GM19023 (cell line): ENCODE data around the gene IFT122.
"Not testable (repeated sequence)": the region's sequence is repeated elsewhere in the genome, so short reads cannot be mapped to it uniquely, and the experiment has no call there.

Experiments used
- ATAC-seq: cut with Tn5 transposase; IDR thresholded peaks from one replicate; pipeline ENCODE4 v1.9.1; 2021; ENCODE audit warnings: mild to moderate bottlenecking, moderate library complexity; ENCODE audit not compliant: unreplicated experiment

The IFT122 gene

DNA sequence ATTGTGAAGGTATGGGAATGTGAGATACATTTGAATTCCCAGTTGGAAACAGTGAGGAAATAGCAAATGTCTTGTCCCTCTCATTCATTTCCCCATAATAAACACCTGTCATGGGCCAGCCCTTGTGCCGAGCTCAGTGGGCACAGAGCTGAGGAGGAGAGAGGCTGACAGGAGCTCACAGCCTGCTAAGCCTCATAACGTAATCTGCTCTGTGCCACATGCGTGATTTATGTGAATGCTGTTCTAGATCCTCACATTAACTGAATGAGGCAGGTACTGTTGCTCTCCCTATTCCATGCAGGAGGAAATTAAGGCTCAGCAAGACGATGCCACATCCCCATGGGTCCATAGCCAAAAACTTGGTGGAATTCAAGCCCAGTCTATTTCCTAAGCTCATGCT, 53.2 kb downstream of the IFT122 start:
- no peak for ATAC-seq

GRCh38 chr3:129494499-129494898, 54.5 kb downstream of the IFT122 start:
- not testable (repeated sequence) for ATAC-seq

GRCh38 chr3:129495006-129495639, 55.1 kb downstream of the IFT122 start:
- not testable (repeated sequence) for ATAC-seq

DNA sequence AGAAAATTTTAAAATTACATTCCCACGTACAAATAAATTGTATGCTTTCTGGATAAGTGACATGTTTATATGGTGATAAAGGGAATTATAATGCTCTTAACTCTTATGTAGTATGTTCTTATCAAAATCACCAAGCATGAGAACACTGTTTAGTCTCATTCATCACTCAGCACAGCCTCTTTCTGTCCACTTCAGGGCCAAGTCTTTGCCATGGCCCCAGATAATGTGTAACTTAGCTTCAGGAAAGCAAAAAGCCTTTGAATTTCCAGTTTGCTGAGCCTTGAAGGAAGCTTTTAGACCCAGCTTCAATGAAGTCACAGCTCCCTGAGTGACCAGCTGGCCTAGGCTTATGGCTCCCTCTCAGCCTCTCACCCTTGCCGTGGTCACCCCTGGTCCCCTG, 57.9 kb downstream of the IFT122 start:
- ATAC-seq = not testable (repeated sequence)

GRCh38 chr3:129498603-129499488, 58.8 kb downstream of the IFT122 start:
- not testable (repeated sequence) for ATAC-seq

DNA sequence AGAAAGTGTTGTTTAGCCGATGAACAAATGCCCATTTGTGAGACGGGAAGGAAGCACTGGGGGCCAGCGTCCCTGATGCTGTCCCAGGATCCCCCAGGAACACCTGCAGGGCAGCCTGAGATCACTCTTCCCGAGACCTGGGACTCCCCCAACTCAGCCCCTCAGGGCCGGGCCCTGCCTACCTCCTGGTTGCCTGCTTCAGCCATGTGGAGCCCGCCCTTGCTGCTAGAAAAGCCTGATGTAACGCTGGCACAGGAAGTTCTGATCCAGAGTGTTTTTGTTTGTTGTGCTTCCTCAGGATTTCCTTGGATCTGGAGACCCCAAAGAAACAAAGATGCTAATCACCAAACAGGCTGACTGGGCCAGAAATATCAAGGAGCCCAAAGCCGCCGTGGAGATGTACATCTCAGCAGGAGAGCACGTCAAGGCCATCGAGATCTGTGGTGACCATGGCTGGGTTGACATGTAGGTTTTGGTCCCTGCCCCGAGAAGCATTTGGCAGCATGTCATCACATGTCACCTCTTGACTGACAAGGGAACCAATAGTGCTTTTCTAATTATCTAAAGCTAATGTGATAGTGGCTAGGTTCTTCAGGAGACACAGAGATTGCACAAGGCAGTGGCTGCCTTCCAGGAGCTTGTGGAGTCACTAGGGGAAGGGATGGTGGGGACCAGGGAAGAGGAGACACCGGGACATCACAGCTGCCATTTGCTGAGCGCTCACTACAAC, 59.7 kb downstream of the IFT122 start:
- ATAC-seq = not testable (repeated sequence)

DNA sequence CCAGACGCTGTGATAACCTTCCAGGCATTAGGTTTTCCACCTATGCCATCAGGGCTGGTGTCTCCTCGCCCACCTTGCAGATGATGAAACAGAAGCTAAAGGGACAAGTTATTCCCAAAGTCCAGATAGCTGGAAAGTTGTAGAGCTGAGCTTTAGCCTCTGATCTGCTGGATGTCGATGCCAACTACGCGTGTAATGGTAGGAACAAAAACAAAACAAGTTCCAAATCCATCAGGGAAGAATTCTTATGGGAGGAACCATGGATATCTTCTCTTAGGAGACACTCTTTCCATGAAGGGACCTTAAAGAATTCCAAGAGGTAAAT, 60.3 kb downstream of the IFT122 start:
- ATAC-seq = no peak

- ATAC-seq = no peak
These were observed 61.6 kb downstream of the IFT122 start for GRCh38 chr3:129501630-129502029.

DNA sequence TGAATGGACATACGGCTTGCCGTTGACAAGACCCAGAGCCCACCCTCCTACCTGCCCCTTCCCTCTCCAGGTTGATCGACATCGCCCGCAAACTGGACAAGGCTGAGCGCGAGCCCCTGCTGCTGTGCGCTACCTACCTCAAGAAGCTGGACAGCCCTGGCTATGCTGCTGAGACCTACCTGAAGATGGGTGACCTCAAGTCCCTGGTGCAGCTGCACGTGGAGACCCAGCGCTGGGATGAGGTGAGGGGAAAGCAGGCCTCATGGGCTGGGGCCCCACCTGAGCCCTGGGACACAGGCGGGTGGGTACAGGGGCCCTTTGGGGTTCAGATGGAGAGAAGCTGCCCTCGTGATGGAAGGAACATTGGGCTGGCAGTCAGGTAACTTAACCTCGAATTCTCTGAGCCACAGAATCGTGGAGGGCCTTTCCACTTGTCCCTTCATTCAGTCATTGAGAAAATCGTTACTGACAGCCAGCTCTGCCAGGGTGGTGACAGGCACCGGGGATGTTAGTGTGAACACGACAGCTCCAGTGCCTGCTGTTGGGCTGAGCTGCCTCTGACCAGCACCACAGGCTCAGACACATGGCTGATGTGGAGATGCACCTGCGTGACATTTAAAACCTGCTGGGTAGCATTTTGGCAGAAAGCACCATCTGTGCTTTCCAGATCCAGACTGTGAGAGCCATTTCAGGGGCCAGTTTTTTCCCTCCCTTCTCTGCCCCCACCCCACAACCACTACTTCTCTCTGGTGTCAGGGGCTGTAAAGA, 62.8 kb downstream of the IFT122 start:
- ATAC-seq = no peak

DNA sequence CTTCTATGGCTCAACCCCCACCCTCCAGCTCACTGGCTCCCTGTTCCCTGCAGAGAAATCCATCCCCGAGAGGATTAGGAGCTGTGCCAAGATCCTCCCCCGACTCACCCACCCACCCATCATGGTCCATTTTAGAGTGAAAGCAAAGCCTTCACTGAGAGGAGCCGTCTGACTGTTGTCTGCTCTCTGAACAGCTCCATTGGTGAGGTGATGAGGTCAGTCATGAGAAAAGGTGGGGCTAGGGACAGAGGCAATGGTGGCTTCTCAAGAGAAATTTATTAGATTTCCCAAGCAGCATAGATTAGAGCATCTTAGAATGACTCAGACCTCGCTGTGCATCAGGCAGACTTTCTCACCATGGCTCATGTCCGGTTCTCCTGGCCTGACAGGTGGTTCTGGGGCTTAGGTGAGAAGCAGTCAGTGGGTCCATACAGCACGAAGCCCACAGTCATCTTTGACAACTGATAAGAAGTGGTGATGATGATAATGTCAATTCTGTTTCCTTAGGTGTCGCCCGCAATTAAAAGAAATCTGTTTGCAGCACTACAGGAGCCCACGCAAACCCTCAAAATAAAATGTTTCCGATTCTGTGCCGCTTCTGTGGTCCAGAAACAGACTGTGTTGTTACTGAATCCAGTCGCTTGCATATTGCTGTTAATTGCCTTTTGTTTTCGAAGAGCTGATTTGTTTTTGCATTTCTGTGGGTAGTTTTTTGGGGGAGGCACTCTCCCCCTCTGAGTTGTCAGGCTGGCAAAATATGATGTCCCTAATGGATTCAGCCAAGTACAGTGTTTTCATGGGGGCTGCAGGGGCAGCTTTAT, 63.7 kb downstream of the IFT122 start:
- no peak for ATAC-seq

- no peak for ATAC-seq
These were observed 64.6 kb downstream of the IFT122 start for GRCh38 chr3:129504471-129505100.

GRCh38 chr3:129505341-129505740, 65.3 kb downstream of the IFT122 start:
- no peak for ATAC-seq

GRCh38 chr3:129506231-129506742, 66.3 kb downstream of the IFT122 start:
- no peak for ATAC-seq

- no peak for ATAC-seq
These were observed 67.3 kb downstream of the IFT122 start for GRCh38 chr3:129507181-129507831.

- no peak for ATAC-seq
These were observed 72.6 kb downstream of the IFT122 start for GRCh38 chr3:129512595-129512994.

DNA sequence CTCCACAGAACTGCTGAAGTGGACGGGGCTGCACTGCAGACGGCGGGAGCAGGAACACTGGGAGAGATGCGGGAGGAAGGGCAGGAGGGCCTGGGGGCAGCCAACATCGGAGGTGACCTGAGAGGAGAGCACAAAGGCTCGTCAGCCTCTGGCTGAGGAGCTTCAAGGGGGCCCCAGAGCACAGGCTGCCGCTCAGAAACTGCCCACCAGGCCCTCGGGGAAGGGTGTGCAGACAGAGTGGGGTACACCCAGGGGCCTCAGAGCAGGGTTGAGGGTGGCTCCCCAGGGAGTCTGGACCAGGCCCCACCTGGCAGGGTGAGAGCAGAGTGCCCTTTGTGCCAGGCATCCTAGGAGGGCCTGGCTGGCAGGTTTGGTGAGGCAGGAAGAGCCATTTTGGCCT, 73.7 kb downstream of the IFT122 start:
- no peak for ATAC-seq

DNA sequence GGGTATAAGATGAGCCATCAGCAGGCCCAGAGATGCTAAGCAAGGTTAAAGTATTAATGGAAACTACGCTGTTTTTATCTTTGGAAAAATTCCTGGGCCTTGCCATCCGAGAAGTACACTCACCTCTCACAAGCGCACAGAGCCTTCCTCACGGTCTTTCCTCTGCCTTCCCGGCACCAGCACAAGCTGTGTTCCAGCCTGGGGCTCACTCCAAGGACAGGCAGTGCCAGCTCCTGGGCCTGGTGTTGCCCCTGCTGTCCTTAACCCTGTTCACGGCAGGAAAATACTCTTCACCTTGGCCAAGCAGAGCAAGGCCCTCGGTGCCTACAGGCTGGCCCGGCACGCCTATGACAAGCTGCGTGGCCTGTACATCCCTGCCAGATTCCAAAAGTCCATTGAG, 74.1 kb downstream of the IFT122 start:
- ATAC-seq = no peak

- ATAC-seq = no peak
These were observed 74.5 kb downstream of the IFT122 start for GRCh38 chr3:129514563-129514962.
